ENCODE data around the gene PPP1R13B. TPM values are rescaled to one million over a fixed set of nuclear protein-coding genes. Genes with fewer than 3 reads are reported as not detected.

PPP1R13B gene
- total and polyA plus RNA-seq, 2 experiments from 2014 or later: 88.5 to 124 TPM

GRCh38 chr14:103833711-103834110, 13.7 kb downstream of the PPP1R13B start:
- Histone ChIP-seq H3K4me1 (ENCODE audit: low read depth) (peaks cover 8% of the 10 kb centered on the region), H3K9me3 (ENCODE audit: low read depth) (no peaks in the 10 kb centered on the region), H3K27ac (peak overlapping the region; percentile 1), H3K4me3 (no peak overlapping the region), H3K36me3 (no peaks in the 10 kb centered on the region), H3K27me3 (no peaks in the 10 kb centered on the region)
- no peak for DNase-seq (ENCODE audit: low read depth in 1 of 2, low spot score in 1 of 2)
- TF ChIP-seq CTCF (IDR thresholded peaks at IDR 0.05; ENCODE audit: low read depth, low read length): no peak

- Histone ChIP-seq H3K36me3 (no peaks in the 10 kb centered on the region), H3K27ac (peak overlapping the region; percentile 23), H3K9me3 (ENCODE audit: low read depth) (no peaks in the 10 kb centered on the region), H3K4me3 (no peak overlapping the region), H3K27me3 (no peaks in the 10 kb centered on the region), H3K4me1 (ENCODE audit: low read depth) (peaks cover 13% of the 10 kb centered on the region)
- DNase-seq (ENCODE audit: low read depth in 1 of 2, low spot score in 1 of 2): no peak
- TF ChIP-seq CTCF (IDR thresholded peaks at IDR 0.05; ENCODE audit: low read depth, low read length): no peak
Observed at GRCh38 chr14:103832046-103832445, 15.3 kb downstream of the PPP1R13B start.

- H3K27me3 ChIP-seq: no peaks in the 10 kb centered on the region
- peak overlapping the region; percentile 43 for H3K27ac ChIP-seq
- H3K4me1 ChIP-seq (ENCODE audit: low read depth): peaks cover 21% of the 10 kb centered on the region
- H3K4me3 ChIP-seq: no peak overlapping the region
- H3K36me3 ChIP-seq: no peaks in the 10 kb centered on the region
- no peak for DNase-seq (ENCODE audit: low read depth in 1 of 2, low spot score in 1 of 2)
- TF ChIP-seq CTCF (IDR thresholded peaks at IDR 0.05; ENCODE audit: low read depth, low read length): no peak
- H3K9me3 ChIP-seq (ENCODE audit: low read depth): no peaks in the 10 kb centered on the region
Observed at GRCh38 chr14:103830511-103831270, 16.7 kb downstream of the PPP1R13B start.

- Histone ChIP-seq H3K27ac (peak overlapping the region; percentile 86), H3K9me3 (ENCODE audit: low read depth) (no peaks in the 10 kb centered on the region), H3K36me3 (no peaks in the 10 kb centered on the region), H3K4me1 (ENCODE audit: low read depth) (peaks cover 39% of the 10 kb centered on the region), H3K4me3 (no peak overlapping the region), H3K27me3 (no peaks in the 10 kb centered on the region)
- no peak for TF ChIP-seq CTCF (IDR thresholded peaks at IDR 0.05; ENCODE audit: low read depth, low read length)
- peak in 1 of 2 donors; percentile 69 for DNase-seq (ENCODE audit: low read depth in 1 of 2, low spot score in 1 of 2)
Observed at GRCh38 chr14:103828315-103828967, 18.9 kb downstream of the PPP1R13B start.

GRCh38 chr14:103825101-103825500, 22.3 kb downstream of the PPP1R13B start:
- no peaks in the 10 kb centered on the region for H3K9me3 ChIP-seq (ENCODE audit: low read depth)
- no peak for TF ChIP-seq CTCF (IDR thresholded peaks at IDR 0.05; ENCODE audit: low read depth, low read length)
- peak overlapping the region; percentile 92 for H3K27ac ChIP-seq
- H3K4me1 ChIP-seq (ENCODE audit: low read depth): peaks cover 66% of the 10 kb centered on the region
- no peaks in the 10 kb centered on the region for H3K27me3 ChIP-seq
- no peaks in the 10 kb centered on the region for H3K36me3 ChIP-seq
- DNase-seq (ENCODE audit: low read depth in 1 of 2, low spot score in 1 of 2): no peak
- no peak overlapping the region for H3K4me3 ChIP-seq

All from cardiac muscle cell (in vitro differentiated cells and primary cell).